Trophoblast cell (in vitro differentiated cells and primary cell): ENCODE data around the gene NKD1.
A peak's percentile ranks its signal among the peaks of the same experiment; 100 is the strongest.

Experiments used
- DNase-seq, 2 donors: peaks; one replicate each; pipeline ENCODE4 v3.0.0-alpha.2; 2016
- H2AFZ ChIP-seq: 2 replicates; pipeline ENCODE4 v1.6.1; 2013; ENCODE audit warnings: low read length, moderate library complexity, mild to moderate bottlenecking; ENCODE audit not compliant: insufficient read depth, poor library complexity
- H2AK5ac ChIP-seq: 2 replicates; pipeline ENCODE4 v1.6.1; 2013; ENCODE audit warnings: mild to moderate bottlenecking, low read length
- H2BK120ac ChIP-seq: 2 replicates; pipeline ENCODE4 v1.6.1; 2013; ENCODE audit warnings: low read length, mild to moderate bottlenecking, moderate library complexity; ENCODE audit not compliant: insufficient read depth, poor library complexity
- H2BK12ac ChIP-seq: 2 replicates; pipeline ENCODE4 v1.6.1; 2013; ENCODE audit warnings: mild to moderate bottlenecking, low read length, moderate library complexity
- H2BK5ac ChIP-seq: 2 replicates; pipeline ENCODE4 v1.6.1; 2013; ENCODE audit warnings: low read length, low read depth, moderate library complexity, mild to moderate bottlenecking; ENCODE audit not compliant: poor library complexity
- H3K14ac ChIP-seq: 2 replicates; pipeline ENCODE4 v1.6.1; 2013; ENCODE audit warnings: mild to moderate bottlenecking, low read length
- H3K18ac ChIP-seq: 2 replicates; pipeline ENCODE4 v1.6.1; 2013; ENCODE audit warnings: mild to moderate bottlenecking, low read length
- H3K23ac ChIP-seq: 2 replicates; pipeline ENCODE4 v1.6.1; 2013; ENCODE audit warnings: low read length
- H3K27ac ChIP-seq: 2 replicates; pipeline ENCODE4 v1.5.1; 2013; ENCODE audit warnings: low read depth, mild to moderate bottlenecking, inconsistent platforms, low read length, moderate library complexity
- H3K27me3 ChIP-seq: 2 replicates; pipeline ENCODE4 v1.6.1; 2013; ENCODE audit warnings: inconsistent platforms, mild to moderate bottlenecking, low read length, moderate library complexity; ENCODE audit not compliant: insufficient read depth
- H3K36me3 ChIP-seq, 2 experiments: 1 replicate in 1 of 2; 2 replicates in 1 of 2; pipeline ENCODE4 v1.6.1; 2013; ENCODE audit warnings: low read length in 2 of 2, mild to moderate bottlenecking in 2 of 2, moderate library complexity in 1 of 2; ENCODE audit not compliant: insufficient read depth in 2 of 2, control insufficient read depth in 1 of 2
- H3K4ac ChIP-seq: 2 replicates; pipeline ENCODE4 v1.6.1; 2013; ENCODE audit warnings: low read depth, mild to moderate bottlenecking, low read length, moderate library complexity
- H3K4me1 ChIP-seq, 2 experiments: 1 replicate in 1 of 2; 2 replicates in 1 of 2; pipeline ENCODE4 v1.6.1; 2013; ENCODE audit warnings: low read length in 2 of 2, mild to moderate bottlenecking in 2 of 2, moderate library complexity in 1 of 2; ENCODE audit not compliant: insufficient read depth in 2 of 2, control insufficient read depth in 1 of 2
- H3K4me2 ChIP-seq: 2 replicates; pipeline ENCODE4 v1.6.1; 2013; ENCODE audit warnings: inconsistent platforms, mild to moderate bottlenecking, low read length, moderate library complexity
- H3K4me3 ChIP-seq: 2 replicates; pipeline ENCODE4 v1.5.1; 2013; ENCODE audit warnings: mild to moderate bottlenecking, low read depth, low read length, inconsistent platforms
- H3K79me1 ChIP-seq: one replicate; pipeline ENCODE4 v1.6.1; 2013; ENCODE audit warnings: low read length
- H3K79me2 ChIP-seq: 2 replicates; pipeline ENCODE4 v1.6.1; 2013; ENCODE audit warnings: low read length, mild to moderate bottlenecking; ENCODE audit not compliant: control insufficient read depth, insufficient read depth, poor library complexity
- H3K9ac ChIP-seq: 2 replicates; pipeline ENCODE4 v1.6.1; 2013; ENCODE audit warnings: mild to moderate bottlenecking, low read length
- H3K9me3 ChIP-seq: 2 replicates; pipeline ENCODE4 v1.6.1; 2013; ENCODE audit warnings: low read depth, mild to moderate bottlenecking, control low read depth, inconsistent platforms, low read length; ENCODE audit not compliant: insufficient read depth
- H4K12ac ChIP-seq: 2 replicates; pipeline ENCODE4 v1.6.1; 2013; ENCODE audit warnings: low read depth, mild to moderate bottlenecking, low read length, moderate library complexity
- H4K8ac ChIP-seq: 2 replicates; pipeline ENCODE4 v1.6.1; 2013; ENCODE audit warnings: low read depth, mild to moderate bottlenecking, low read length, moderate library complexity
- H4K91ac ChIP-seq: one replicate; pipeline ENCODE4 v1.6.1; 2013; ENCODE audit warnings: low read depth, mild to moderate bottlenecking, low read length, moderate library complexity
- WGBS: extraction: QIAGEN DNeasy Blood & Tissue Kit; methylation state at CpG from one replicate; pipeline ENCODE4 v1.1.7; 2013; ENCODE audit warnings: missing lambda C conversion rate; ENCODE audit not compliant: insufficient read length, insufficient coverage; ENCODE audit errors: extremely low coverage; 5-methylcytosine and 5-hydroxymethylcytosine counted together

The NKD1 gene

GRCh38 chr16:50600582-50601283, 52.5 kb downstream of the NKD1 start:
- WGBS: no CpG with 5 or more reads among the region's 15 CpGs
- Histone ChIP-seq H3K4me3 (no peak overlapping the region), H3K9me3 (peaks cover 1% of the 10 kb centered on the region), H3K4ac (no peak overlapping the region), H4K8ac (peak overlapping the region; percentile 10), H3K18ac (no peak overlapping the region), H2AK5ac (no peak overlapping the region), H4K12ac (no peak overlapping the region), H3K36me3 (no peaks in the 10 kb centered on the region), H3K27ac (peak overlapping the region; percentile 50), H2BK5ac (no peak overlapping the region), H3K79me2 (no peaks in the 10 kb centered on the region), H3K9ac (no peak overlapping the region), H3K14ac (peak overlapping the region; percentile 1), H3K27me3 (no peaks in the 10 kb centered on the region), H3K4me2 (no peak overlapping the region), H4K91ac (peak overlapping the region; percentile 67), H3K23ac (no peak overlapping the region), H3K79me1 (peaks cover 7% of the 10 kb centered on the region), H3K4me1 (peaks cover 34 to 49% of the 10 kb centered on the region in 2 experiments), H2BK120ac (peak overlapping the region; percentile 59), H2AFZ (no peak overlapping the region), H2BK12ac (no peak overlapping the region)
- peak in 1 of 2 donors; percentile 11 for DNase-seq

GRCh38 chr16:50601341-50601740, 53.1 kb downstream of the NKD1 start:
- no peak for DNase-seq
- peaks cover 34 to 49% of the 10 kb centered on the region in 2 experiments for H3K4me1 ChIP-seq
- H3K27me3 ChIP-seq: no peaks in the 10 kb centered on the region
- no peak overlapping the region for H3K23ac ChIP-seq
- no peaks in the 10 kb centered on the region for H3K79me2 ChIP-seq
- H3K36me3 ChIP-seq: no peaks in the 10 kb centered on the region
- H4K12ac ChIP-seq: no peak overlapping the region
- no peak overlapping the region for H3K4me3 ChIP-seq
- peak overlapping the region; percentile 59 for H2BK120ac ChIP-seq
- no peak overlapping the region for H3K4me2 ChIP-seq
- no CpG with 5 or more reads among the region's 12 CpGs for WGBS
- H3K4ac ChIP-seq: peak overlapping the region; percentile 32
- H3K9ac ChIP-seq: no peak overlapping the region
- H2BK12ac ChIP-seq: peak overlapping the region; percentile 54
- H4K8ac ChIP-seq: no peak overlapping the region
- H2BK5ac ChIP-seq: peak overlapping the region; percentile 32
- H3K9me3 ChIP-seq: peaks cover 1% of the 10 kb centered on the region
- peaks cover 7% of the 10 kb centered on the region for H3K79me1 ChIP-seq
- peak overlapping the region; percentile 38 for H2AK5ac ChIP-seq
- peak overlapping the region; percentile 16 for H3K14ac ChIP-seq
- H3K27ac ChIP-seq: peak overlapping the region; percentile 29
- H3K18ac ChIP-seq: peak overlapping the region; percentile 34
- H2AFZ ChIP-seq: no peak overlapping the region
- H4K91ac ChIP-seq: peak overlapping the region; percentile 67

- DNase-seq: no peak
- no peak overlapping the region for H3K27ac ChIP-seq
- no CpG with 5 or more reads among the region's 5 CpGs for WGBS
These were observed 53.9 kb downstream of the NKD1 start for GRCh38 chr16:50602126-50602525.

GRCh38 chr16:50602531-50603205, 54.5 kb downstream of the NKD1 start:
- Histone ChIP-seq H3K4me1 (peaks cover 34 to 49% of the 10 kb centered on the region in 2 experiments), H3K18ac (peak overlapping the region; percentile 10)
- no peak for DNase-seq

More at GRCh38 chr16:50602126-50602525, 53.9 kb downstream of the NKD1 start:
- Histone ChIP-seq H3K79me2 (no peaks in the 10 kb centered on the region), H3K14ac (no peak overlapping the region), H2AK5ac (no peak overlapping the region), H3K4me3 (no peak overlapping the region), H3K18ac (no peak overlapping the region), H3K27me3 (no peaks in the 10 kb centered on the region), H3K23ac (no peak overlapping the region), H3K9me3 (peaks cover 1% of the 10 kb centered on the region), H4K12ac (no peak overlapping the region), H3K4ac (no peak overlapping the region), H3K4me2 (no peak overlapping the region), H4K91ac (peak overlapping the region; percentile 67), H2BK12ac (no peak overlapping the region), H3K79me1 (peaks cover 7% of the 10 kb centered on the region), H2AFZ (no peak overlapping the region), H3K9ac (no peak overlapping the region), H3K4me1 (peaks cover 34 to 49% of the 10 kb centered on the region in 2 experiments), H4K8ac (no peak overlapping the region), H3K36me3 (no peaks in the 10 kb centered on the region), H2BK120ac (peak overlapping the region; percentile 16), H2BK5ac (no peak overlapping the region)

More at GRCh38 chr16:50602531-50603205, 54.5 kb downstream of the NKD1 start:
- H3K23ac ChIP-seq: no peak overlapping the region
- peaks cover 1% of the 10 kb centered on the region for H3K9me3 ChIP-seq
- H3K27ac ChIP-seq: peak overlapping the region; percentile 31
- no peak overlapping the region for H3K4ac ChIP-seq
- no peak overlapping the region for H3K9ac ChIP-seq
- WGBS: no CpG with 5 or more reads among the region's 14 CpGs
- no peak overlapping the region for H4K12ac ChIP-seq
- no peak overlapping the region for H3K4me3 ChIP-seq
- no peak overlapping the region for H2AFZ ChIP-seq
- H3K4me2 ChIP-seq: no peak overlapping the region
- H2BK120ac ChIP-seq: no peak overlapping the region
- H4K91ac ChIP-seq: peak overlapping the region; percentile 69
- H2AK5ac ChIP-seq: no peak overlapping the region
- H3K14ac ChIP-seq: peak overlapping the region; percentile 32
- no peak overlapping the region for H2BK5ac ChIP-seq
- H3K79me1 ChIP-seq: peaks cover 7% of the 10 kb centered on the region
- H3K27me3 ChIP-seq: no peaks in the 10 kb centered on the region
- no peak overlapping the region for H2BK12ac ChIP-seq
- H4K8ac ChIP-seq: no peak overlapping the region
- no peaks in the 10 kb centered on the region for H3K36me3 ChIP-seq
- no peaks in the 10 kb centered on the region for H3K79me2 ChIP-seq
